Chondrocyte (in vitro differentiated cells): ENCODE results near the gene MS4A15. TPM values are rescaled to one million over a fixed set of nuclear protein-coding genes. Genes with fewer than 3 reads are reported as not detected.

Experiments
- DNase-seq: peaks from one replicate; pipeline ENCODE4 v3.0.0; 2021; ENCODE audit warnings: mixed read lengths, low spot score
- H3K27ac Mint-ChIP-seq: one replicate; pipeline ENCODE4 v1.8.0; 2021; ENCODE audit warnings: mild to moderate bottlenecking, moderate library complexity, mixed read lengths; ENCODE audit not compliant: unreplicated experiment
- H3K27me3 Mint-ChIP-seq: 2 replicates; pipeline ENCODE4 v1.8.0; 2021; ENCODE audit warnings: low read depth, mixed read lengths
- H3K36me3 Mint-ChIP-seq: 2 replicates; pipeline ENCODE4 v1.8.0; 2021; ENCODE audit warnings: low read depth, mixed read lengths
- H3K4me1 Mint-ChIP-seq: 2 replicates; pipeline ENCODE4 v1.8.0; 2021; ENCODE audit warnings: low read depth, mild to moderate bottlenecking, mixed read lengths
- H3K4me3 Mint-ChIP-seq: one replicate; pipeline ENCODE4 v1.8.0; 2021; ENCODE audit warnings: mild to moderate bottlenecking, moderate library complexity, mixed read lengths; ENCODE audit not compliant: unreplicated experiment
- H3K9me3 Mint-ChIP-seq: 2 replicates; pipeline ENCODE4 v1.8.0; 2021; ENCODE audit warnings: low read depth, mixed read lengths
- total RNA-seq: library from RNA; stranded (reverse); gene quantifications from 3 replicates; pipeline ENCODE4 v1.2.1, GENCODE V29; 2021
- TF ChIP-seq, protein P1 (sequence below): fragments of 200-600 bp; sonication (generic); IDR thresholded peaks from 2 replicates; pipeline ENCODE4 v1.5.0; 2021; ENCODE audit warnings: antibody characterized with exemption, mild to moderate bottlenecking, moderate library complexity

MS4A15 gene
- total RNA-seq, 1 donor from 2014 or later = not detected

DNA sequence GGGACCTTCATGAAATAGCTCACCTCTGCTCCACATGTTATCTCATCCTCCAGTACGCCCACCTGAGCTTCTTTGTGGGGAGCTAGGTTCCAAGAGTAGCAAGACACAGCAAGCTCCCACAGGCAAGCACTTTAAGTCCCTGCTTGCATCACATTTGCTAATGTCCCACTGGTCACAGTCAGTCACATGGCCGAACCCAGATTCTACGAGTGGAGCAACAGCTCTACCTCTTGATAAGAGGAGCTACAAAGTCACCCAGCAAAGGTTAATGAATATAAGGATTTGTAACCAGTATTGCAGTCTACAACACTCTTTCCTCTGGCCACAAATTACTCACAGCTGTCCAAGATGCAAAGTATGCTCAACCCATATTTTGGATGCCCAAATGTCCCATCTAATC lies 15.2 kb upstream of the MS4A15 start:
- H3K27ac Mint-ChIP-seq = no peak overlapping the region
- peaks cover 25% of the 10 kb centered on the region for H3K27me3 Mint-ChIP-seq
- H3K9me3 Mint-ChIP-seq = peaks cover 15% of the 10 kb centered on the region
- DNase-seq = no peak
- no peaks in the 10 kb centered on the region for H3K4me1 Mint-ChIP-seq
- no peaks in the 10 kb centered on the region for H3K36me3 Mint-ChIP-seq
- H3K4me3 Mint-ChIP-seq = no peak overlapping the region
- TF ChIP-seq, protein P1, sequence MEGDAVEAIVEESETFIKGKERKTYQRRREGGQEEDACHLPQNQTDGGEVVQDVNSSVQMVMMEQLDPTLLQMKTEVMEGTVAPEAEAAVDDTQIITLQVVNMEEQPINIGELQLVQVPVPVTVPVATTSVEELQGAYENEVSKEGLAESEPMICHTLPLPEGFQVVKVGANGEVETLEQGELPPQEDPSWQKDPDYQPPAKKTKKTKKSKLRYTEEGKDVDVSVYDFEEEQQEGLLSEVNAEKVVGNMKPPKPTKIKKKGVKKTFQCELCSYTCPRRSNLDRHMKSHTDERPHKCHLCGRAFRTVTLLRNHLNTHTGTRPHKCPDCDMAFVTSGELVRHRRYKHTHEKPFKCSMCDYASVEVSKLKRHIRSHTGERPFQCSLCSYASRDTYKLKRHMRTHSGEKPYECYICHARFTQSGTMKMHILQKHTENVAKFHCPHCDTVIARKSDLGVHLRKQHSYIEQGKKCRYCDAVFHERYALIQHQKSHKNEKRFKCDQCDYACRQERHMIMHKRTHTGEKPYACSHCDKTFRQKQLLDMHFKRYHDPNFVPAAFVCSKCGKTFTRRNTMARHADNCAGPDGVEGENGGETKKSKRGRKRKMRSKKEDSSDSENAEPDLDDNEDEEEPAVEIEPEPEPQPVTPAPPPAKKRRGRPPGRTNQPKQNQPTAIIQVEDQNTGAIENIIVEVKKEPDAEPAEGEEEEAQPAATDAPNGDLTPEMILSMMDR = no peak

DNA sequence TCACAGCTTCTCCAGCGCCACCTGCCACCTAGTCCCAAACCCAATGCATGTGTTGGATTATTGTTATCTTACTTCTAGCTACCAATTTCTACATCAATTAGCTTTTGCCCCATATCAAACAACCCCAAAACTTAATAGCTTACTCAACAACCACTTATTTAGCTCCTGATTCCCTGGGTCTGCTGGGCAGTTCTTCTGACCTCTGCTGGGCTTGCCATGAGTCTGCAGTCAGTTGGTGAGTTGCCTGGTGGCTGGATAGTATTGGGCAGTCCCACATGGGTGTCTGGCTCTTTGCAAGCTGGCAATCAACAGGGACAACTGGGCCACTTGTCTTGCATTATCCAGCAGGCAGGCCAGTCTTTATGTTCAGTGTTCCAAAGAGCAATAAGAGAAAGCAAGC lies 13.6 kb upstream of the MS4A15 start:
- H3K4me1 Mint-ChIP-seq = no peaks in the 10 kb centered on the region
- TF ChIP-seq, protein P1 = no peak
- no peaks in the 10 kb centered on the region for H3K36me3 Mint-ChIP-seq
- DNase-seq = no peak
- no peak overlapping the region for H3K4me3 Mint-ChIP-seq
- peaks cover 15% of the 10 kb centered on the region for H3K9me3 Mint-ChIP-seq
- H3K27me3 Mint-ChIP-seq = peaks cover 16% of the 10 kb centered on the region
- H3K27ac Mint-ChIP-seq = no peak overlapping the region

DNA sequence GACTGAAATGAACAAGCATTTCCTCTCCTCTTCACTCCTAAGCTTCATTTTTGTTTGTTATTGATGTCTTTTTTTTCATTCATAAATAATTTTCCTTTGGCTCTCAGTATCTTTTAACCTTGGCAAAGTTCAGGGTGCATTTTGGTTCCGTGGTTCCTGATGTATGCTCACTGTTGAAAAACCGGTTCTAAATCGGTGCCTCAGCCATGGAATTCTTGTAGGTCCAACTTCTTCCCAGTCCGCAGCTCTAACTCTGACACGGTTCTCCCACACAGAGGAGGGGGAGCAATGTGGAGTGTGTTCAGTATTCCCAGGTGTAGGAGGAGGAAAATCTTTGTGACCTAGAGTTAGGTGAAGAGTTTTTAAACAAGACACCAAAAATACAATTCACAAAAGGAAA lies 12.6 kb upstream of the MS4A15 start:
- no peak overlapping the region for H3K27ac Mint-ChIP-seq
- H3K27me3 Mint-ChIP-seq = peaks cover 8% of the 10 kb centered on the region
- H3K36me3 Mint-ChIP-seq = no peaks in the 10 kb centered on the region
- H3K9me3 Mint-ChIP-seq = peaks cover 15% of the 10 kb centered on the region
- no peak overlapping the region for H3K4me3 Mint-ChIP-seq
- DNase-seq = no peak
- no peaks in the 10 kb centered on the region for H3K4me1 Mint-ChIP-seq
- TF ChIP-seq, protein P1 = no peak

DNA sequence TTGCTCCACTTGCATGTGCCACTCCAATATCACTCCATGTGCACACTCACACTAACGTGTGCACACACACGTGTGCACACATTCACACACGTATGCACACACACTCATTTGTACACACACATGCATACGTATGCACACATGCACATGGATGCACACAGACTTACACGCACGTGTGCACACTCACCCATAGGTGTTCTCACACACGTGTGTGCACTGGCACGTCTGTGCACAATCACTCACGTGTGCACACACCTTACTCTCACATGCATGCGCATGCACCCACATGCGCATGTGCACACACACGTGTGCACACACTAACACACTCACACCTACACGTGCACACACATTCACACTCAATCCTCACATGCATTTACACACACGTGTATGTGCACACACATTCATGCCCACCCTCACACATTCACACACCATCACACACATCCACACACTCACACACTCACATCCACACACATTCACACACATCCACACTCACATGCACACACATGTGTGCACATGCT lies 9.3 kb upstream of the MS4A15 start:
- Mint-ChIP-seq H3K27ac (no peak overlapping the region), H3K4me3 (no peak overlapping the region), H3K9me3 (peaks cover 9% of the 10 kb centered on the region), H3K36me3 (no peaks in the 10 kb centered on the region), H3K4me1 (no peaks in the 10 kb centered on the region), H3K27me3 (peaks cover 28% of the 10 kb centered on the region)
- TF ChIP-seq, protein P1 = no peak
- no peak for DNase-seq

DNA sequence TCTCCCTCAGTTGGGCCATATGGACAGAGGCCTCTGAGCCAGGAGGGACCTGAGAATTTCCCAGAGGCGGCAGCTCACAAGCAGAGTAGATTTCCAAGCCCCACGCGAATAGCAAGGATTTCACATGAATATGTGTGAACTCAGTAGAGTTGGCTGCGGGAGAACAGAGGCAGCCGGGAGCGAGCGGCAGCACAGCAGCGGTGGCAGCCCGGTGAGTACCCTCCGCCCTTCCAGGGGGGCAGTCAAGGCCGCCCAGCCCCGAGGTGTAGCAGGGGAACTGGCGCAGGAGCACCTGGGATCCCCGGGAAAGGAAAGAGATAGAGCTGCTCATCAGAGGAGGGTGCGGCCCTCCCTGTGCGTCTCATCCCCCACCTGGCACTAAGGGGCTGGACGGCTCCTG lies 8.4 kb upstream of the MS4A15 start:
- Mint-ChIP-seq H3K27me3 (peaks cover 35% of the 10 kb centered on the region), H3K27ac (no peak overlapping the region), H3K4me1 (no peaks in the 10 kb centered on the region), H3K9me3 (peaks cover 4% of the 10 kb centered on the region), H3K36me3 (no peaks in the 10 kb centered on the region), H3K4me3 (no peak overlapping the region)
- TF ChIP-seq, protein P1 = no peak
- DNase-seq = no peak
